Measurements from ENCODE around the gene TJP1. TPM values are rescaled to one million over a fixed set of nuclear protein-coding genes. Genes with fewer than 3 reads are reported as not detected.

TJP1 gene
- total RNA-seq, 4 donors from 2014 or later: 33.2 to 47.2 (median 42.9) TPM

- Histone ChIP-seq H3K4me1 (no peaks in the 10 kb centered on the region), H3K9me3 (no peaks in the 10 kb centered on the region), H3K27ac (no peak overlapping the region), H3K27me3 (no peaks in the 10 kb centered on the region), H3K4me3 (no peak overlapping the region), H3K36me3 (no peaks in the 10 kb centered on the region)
- in situ Hi-C loops (cut with MboI; ENCODE audit: low sequenced_read_pairs in 4 of 4): no loop called here
- intact Hi-C loops (cut with DNase I; ENCODE audit: low total_unique reads): no loop called here
- DNase-seq (no peak), ATAC-seq (no peak)
- no peak for TF ChIP-seq POLR2A (IDR thresholded peaks at IDR 0.05)
- TF ChIP-seq CTCF (IDR thresholded peaks at IDR 0.05 in 4 of 5, conservative IDR thresholded peaks at IDR 0.05 in 1 of 5): no peak
Measured at GRCh38 chr15:29688506-29689286, 133.6 kb downstream of the TJP1 start.

GRCh38 chr15:29687939-29688505 lies 134.2 kb downstream of the TJP1 start:
- ATAC-seq: no peak
- H3K4me1 ChIP-seq: no peaks in the 10 kb centered on the region
- intact Hi-C loops (cut with DNase I; ENCODE audit: low total_unique reads): no loop called here
- in situ Hi-C loops (cut with MboI; ENCODE audit: low sequenced_read_pairs in 4 of 4): no loop called here
- H3K27me3 ChIP-seq: no peaks in the 10 kb centered on the region
- no peak overlapping the region for H3K27ac ChIP-seq
- no peaks in the 10 kb centered on the region for H3K9me3 ChIP-seq
- TF ChIP-seq POLR2A (IDR thresholded peaks at IDR 0.05): no peak
- no peak for TF ChIP-seq CTCF (IDR thresholded peaks at IDR 0.05 in 4 of 5, conservative IDR thresholded peaks at IDR 0.05 in 1 of 5)
- H3K4me3 ChIP-seq: no peak overlapping the region
- no peak for DNase-seq
- H3K36me3 ChIP-seq: no peaks in the 10 kb centered on the region

- TF ChIP-seq POLR2A (IDR thresholded peaks at IDR 0.05) (no peak), CTCF (IDR thresholded peaks at IDR 0.05 in 4 of 5, conservative IDR thresholded peaks at IDR 0.05 in 1 of 5) (no peak)
- no peak overlapping the region for H3K27ac ChIP-seq
- H3K4me1 ChIP-seq: no peaks in the 10 kb centered on the region
- H3K27me3 ChIP-seq: no peaks in the 10 kb centered on the region
- no peaks in the 10 kb centered on the region for H3K36me3 ChIP-seq
- no peak overlapping the region for H3K4me3 ChIP-seq
- in situ Hi-C loops (cut with MboI; ENCODE audit: low sequenced_read_pairs in 4 of 4) (no loop called here), intact Hi-C loops (cut with DNase I; ENCODE audit: low total_unique reads) (no loop called here)
- H3K9me3 ChIP-seq: no peaks in the 10 kb centered on the region
- no peak for ATAC-seq
- DNase-seq: no peak
Measured at GRCh38 chr15:29687204-29687815, 135.0 kb downstream of the TJP1 start.

GRCh38 chr15:29686445-29687203 lies 135.6 kb downstream of the TJP1 start:
- Histone ChIP-seq H3K4me3 (no peak overlapping the region), H3K4me1 (no peaks in the 10 kb centered on the region), H3K36me3 (no peaks in the 10 kb centered on the region), H3K9me3 (no peaks in the 10 kb centered on the region), H3K27ac (no peak overlapping the region), H3K27me3 (no peaks in the 10 kb centered on the region)
- ATAC-seq (no peak), DNase-seq (no peak)
- TF ChIP-seq POLR2A (IDR thresholded peaks at IDR 0.05) (no peak), CTCF (IDR thresholded peaks at IDR 0.05 in 4 of 5, conservative IDR thresholded peaks at IDR 0.05 in 1 of 5) (no peak)
- intact Hi-C loops (cut with DNase I; ENCODE audit: low total_unique reads) (no loop called here), in situ Hi-C loops (cut with MboI; ENCODE audit: low sequenced_read_pairs in 4 of 4) (no loop called here)
